HEK293 (cell line): ENCODE data around the gene FAM118B.

Experiments
- CTCF ChIP-seq: fragments of 450-650 bp; formaldehyde crosslinking; IDR thresholded peaks from 2 replicates; pipeline ENCODE4 v1.5.1; 2016; ENCODE audit warnings: missing biosample characterization, missing genetic modification characterization
- ZNF155 ChIP-seq: fragments of 450-650 bp; formaldehyde crosslinking; IDR thresholded peaks from 2 replicates; pipeline ENCODE4 v1.5.1; 2016; ENCODE audit warnings: missing biosample characterization, missing genetic modification characterization
- ZNF184 ChIP-seq: fragments of 450-650 bp; IDR thresholded peaks from 2 replicates; pipeline ENCODE4 v1.5.1; 2018; ENCODE audit warnings: missing biosample characterization, mild to moderate bottlenecking, missing genetic modification characterization
- ZNF274 ChIP-seq, 2 experiments: fragments of 200-500 bp in 1 of 2; fragments of 450-650 bp in 1 of 2; sonication (Bioruptor generic) in 1 of 2; formaldehyde crosslinking in 1 of 2; IDR thresholded peaks; 2 replicates each; pipeline versions ENCODE4 v1.5.1 to v1.6.1; 2014 to 2016; ENCODE audit warnings: borderline replicate concordance in 1 of 2, inconsistent platforms in 1 of 2, low read length in 1 of 2, missing biosample characterization in 1 of 2, missing genetic modification characterization in 1 of 2
- ZNF302 ChIP-seq: fragments of 450-650 bp; formaldehyde crosslinking; IDR thresholded peaks from 2 replicates; pipeline ENCODE4 v1.5.1; 2016; ENCODE audit warnings: missing biosample characterization, missing genetic modification characterization, low read depth
- ZNF423 ChIP-seq: fragments of 450-650 bp; formaldehyde crosslinking; IDR thresholded peaks from 2 replicates; pipeline ENCODE4 v1.5.1; 2016; ENCODE audit warnings: missing biosample characterization, missing genetic modification characterization
- ZNF558 ChIP-seq: fragments of 450-650 bp; formaldehyde crosslinking; IDR thresholded peaks from 2 replicates; pipeline ENCODE4 v1.5.1; 2016; ENCODE audit warnings: missing biosample characterization, missing genetic modification characterization
- ZNF704 ChIP-seq: fragments of 450-650 bp; formaldehyde crosslinking; IDR thresholded peaks from 2 replicates; pipeline ENCODE4 v1.5.1; 2016; ENCODE audit warnings: missing biosample characterization, missing genetic modification characterization

DNA sequence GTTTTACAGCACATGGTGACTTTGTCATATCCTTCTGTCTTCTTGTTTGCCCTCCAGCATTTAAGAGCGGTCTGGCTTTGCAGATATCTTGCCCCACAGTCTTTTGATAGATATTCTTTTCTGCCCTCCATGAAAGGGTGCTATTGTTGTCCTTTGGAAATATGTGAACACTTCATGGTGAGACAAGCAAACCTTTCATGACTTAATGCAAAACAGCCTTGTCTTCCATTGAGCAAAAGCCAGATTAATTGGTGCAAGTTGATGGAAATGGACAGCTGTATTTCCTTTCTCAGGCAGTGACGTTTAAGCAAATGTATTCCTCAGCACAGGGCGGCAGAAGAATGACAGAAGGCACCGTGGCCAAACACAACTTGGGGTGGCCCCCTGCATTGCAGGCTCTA, 96.7 kb downstream of the FAM118B start:
- TF ChIP-seq ZNF423 (tag by site-specific recombination) (no peak), ZNF274 (IDR thresholded peaks at IDR 0.05; ENCODE audit: low read length) (no peak), ZNF274 (tag by site-specific recombination; IDR thresholded peaks at IDR 0.05; ENCODE audit: borderline replicate concordance) (no peak), ZNF184 (no peak), CTCF (tag by site-specific recombination) (no peak), ZNF155 (no peak), ZNF558 (tag by site-specific recombination) (no peak), ZNF302 (tag by site-specific recombination) (no peak), ZNF704 (no peak)
